Nephron progenitor cell (in vitro differentiated cells): ENCODE data around the gene RERE.

Experiments
- DNase-seq: peaks from one replicate; pipeline ENCODE4 v3.0.0; 2021
- H3K27ac Mint-ChIP-seq: 2 replicates; pipeline ENCODE4 v1.8.0; 2021; ENCODE audit warnings: mild to moderate bottlenecking, moderate library complexity, mixed read lengths
- H3K27me3 Mint-ChIP-seq: 2 replicates; pipeline ENCODE4 v1.8.0; 2021; ENCODE audit warnings: mild to moderate bottlenecking, low read depth, mixed read lengths; ENCODE audit not compliant: poor library complexity
- H3K36me3 Mint-ChIP-seq: 2 replicates; pipeline ENCODE4 v1.8.0; 2021; ENCODE audit warnings: low read depth, mixed read lengths
- H3K4me1 Mint-ChIP-seq: 2 replicates; pipeline ENCODE4 v1.8.0; 2021; ENCODE audit warnings: mixed read lengths
- H3K4me3 Mint-ChIP-seq: 2 replicates; pipeline ENCODE4 v1.8.0; 2021; ENCODE audit warnings: mild to moderate bottlenecking, moderate library complexity, mixed read lengths
- H3K9me3 Mint-ChIP-seq: 2 replicates; pipeline ENCODE4 v1.8.0; 2021; ENCODE audit warnings: mild to moderate bottlenecking, moderate library complexity, mixed read lengths
- TF ChIP-seq, protein P1 (sequence below): fragments of 200-600 bp; sonication (generic); IDR thresholded peaks from 2 replicates; pipeline ENCODE4 v1.5.0; 2021; ENCODE audit warnings: antibody characterized with exemption

RERE gene

DNA sequence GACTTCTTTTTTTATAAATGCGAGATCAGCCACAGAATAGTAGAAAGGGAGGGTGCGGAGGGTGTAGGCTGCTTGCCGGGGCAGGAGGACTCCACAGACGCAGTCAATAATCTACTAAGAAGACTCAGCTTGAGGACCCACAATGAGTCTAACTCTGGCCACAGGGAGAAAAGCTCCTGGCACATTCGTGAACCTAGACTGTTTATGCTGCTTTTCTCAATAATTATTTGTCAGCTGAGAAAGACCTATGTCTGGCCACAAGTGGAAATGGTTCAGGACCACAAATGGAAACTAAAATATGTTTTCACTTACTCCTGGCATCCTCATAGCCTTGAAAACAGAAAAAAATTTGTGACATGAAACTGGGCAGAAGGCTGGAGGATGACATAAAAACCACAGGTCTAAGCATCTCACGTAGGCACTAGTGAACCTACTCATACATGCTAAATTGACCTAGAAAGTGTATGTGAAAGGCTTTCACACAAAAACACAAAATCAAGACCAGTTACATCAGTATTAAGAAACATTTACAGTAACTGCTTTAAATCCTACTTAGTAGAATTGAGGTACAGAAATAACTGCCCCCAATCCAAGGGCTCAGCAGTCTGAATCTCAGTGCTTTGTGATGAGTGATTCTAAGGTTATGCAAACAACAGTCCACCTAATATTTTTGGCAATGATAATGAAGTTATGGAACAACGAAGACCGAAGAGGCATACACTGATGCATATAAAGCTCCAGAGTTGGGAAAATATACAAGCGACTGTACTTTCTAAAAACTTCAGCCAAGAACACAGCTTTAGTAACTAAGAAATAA lies 340.1 kb downstream of the RERE start:
- no peak for DNase-seq
- H3K27ac Mint-ChIP-seq, result peak overlapping the region; percentile 90
- TF ChIP-seq, protein P1, sequence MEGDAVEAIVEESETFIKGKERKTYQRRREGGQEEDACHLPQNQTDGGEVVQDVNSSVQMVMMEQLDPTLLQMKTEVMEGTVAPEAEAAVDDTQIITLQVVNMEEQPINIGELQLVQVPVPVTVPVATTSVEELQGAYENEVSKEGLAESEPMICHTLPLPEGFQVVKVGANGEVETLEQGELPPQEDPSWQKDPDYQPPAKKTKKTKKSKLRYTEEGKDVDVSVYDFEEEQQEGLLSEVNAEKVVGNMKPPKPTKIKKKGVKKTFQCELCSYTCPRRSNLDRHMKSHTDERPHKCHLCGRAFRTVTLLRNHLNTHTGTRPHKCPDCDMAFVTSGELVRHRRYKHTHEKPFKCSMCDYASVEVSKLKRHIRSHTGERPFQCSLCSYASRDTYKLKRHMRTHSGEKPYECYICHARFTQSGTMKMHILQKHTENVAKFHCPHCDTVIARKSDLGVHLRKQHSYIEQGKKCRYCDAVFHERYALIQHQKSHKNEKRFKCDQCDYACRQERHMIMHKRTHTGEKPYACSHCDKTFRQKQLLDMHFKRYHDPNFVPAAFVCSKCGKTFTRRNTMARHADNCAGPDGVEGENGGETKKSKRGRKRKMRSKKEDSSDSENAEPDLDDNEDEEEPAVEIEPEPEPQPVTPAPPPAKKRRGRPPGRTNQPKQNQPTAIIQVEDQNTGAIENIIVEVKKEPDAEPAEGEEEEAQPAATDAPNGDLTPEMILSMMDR, result no peak
- peaks cover 58% of the 10 kb centered on the region for H3K4me1 Mint-ChIP-seq
- H3K4me3 Mint-ChIP-seq, result no peak overlapping the region
- H3K27me3 Mint-ChIP-seq, result no peaks in the 10 kb centered on the region
- H3K36me3 Mint-ChIP-seq, result peaks cover 21% of the 10 kb centered on the region
- no peaks in the 10 kb centered on the region for H3K9me3 Mint-ChIP-seq

DNA sequence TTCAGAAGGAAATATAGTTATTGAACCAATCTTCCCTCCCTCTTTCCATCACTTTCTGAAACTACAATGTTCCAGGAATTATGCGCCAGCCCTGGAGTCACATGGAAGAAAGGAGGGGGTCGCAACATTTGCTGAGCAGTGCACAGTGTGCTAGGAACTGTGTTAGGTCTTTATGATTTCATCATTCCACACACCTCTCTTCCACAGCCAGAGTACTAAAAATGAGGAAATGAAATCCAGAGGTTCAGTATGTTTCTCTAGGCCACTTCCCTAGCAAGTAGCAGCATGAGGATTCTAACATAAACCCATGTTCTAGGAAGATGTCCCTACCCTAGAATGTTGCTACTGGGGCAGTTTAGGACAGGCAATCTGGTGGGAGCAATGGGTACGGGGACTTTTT lies 341.4 kb downstream of the RERE start:
- Mint-ChIP-seq H3K36me3 (peaks cover 14% of the 10 kb centered on the region), H3K27me3 (no peaks in the 10 kb centered on the region), H3K27ac (peak overlapping the region; percentile 95), H3K9me3 (no peaks in the 10 kb centered on the region), H3K4me1 (peaks cover 71% of the 10 kb centered on the region), H3K4me3 (no peak overlapping the region)
- DNase-seq, result no peak
- TF ChIP-seq, protein P1, result no peak

DNA sequence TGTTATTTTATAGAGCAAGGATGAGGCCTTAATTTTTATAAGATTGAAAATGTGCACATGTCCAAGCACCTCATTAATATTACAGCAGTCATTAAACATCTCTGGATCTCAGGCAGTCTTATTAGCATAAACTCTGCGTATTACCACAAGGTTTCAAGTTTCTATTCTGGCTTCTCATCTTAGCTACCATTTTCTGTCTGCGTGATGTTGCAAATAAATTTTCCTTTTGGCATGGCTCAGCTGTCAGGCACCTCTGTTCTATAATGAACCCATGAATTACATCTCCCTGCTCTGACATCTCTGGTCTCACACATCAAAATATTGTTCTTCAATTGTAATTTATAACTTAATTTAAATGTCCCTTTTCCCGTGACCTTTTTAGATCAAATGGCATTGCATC lies 343.1 kb downstream of the RERE start:
- TF ChIP-seq, protein P1, result no peak
- Mint-ChIP-seq H3K27ac (no peak overlapping the region), H3K36me3 (peaks cover 17% of the 10 kb centered on the region), H3K4me1 (peaks cover 82% of the 10 kb centered on the region), H3K9me3 (no peaks in the 10 kb centered on the region), H3K4me3 (no peak overlapping the region), H3K27me3 (no peaks in the 10 kb centered on the region)
- DNase-seq, result no peak

DNA sequence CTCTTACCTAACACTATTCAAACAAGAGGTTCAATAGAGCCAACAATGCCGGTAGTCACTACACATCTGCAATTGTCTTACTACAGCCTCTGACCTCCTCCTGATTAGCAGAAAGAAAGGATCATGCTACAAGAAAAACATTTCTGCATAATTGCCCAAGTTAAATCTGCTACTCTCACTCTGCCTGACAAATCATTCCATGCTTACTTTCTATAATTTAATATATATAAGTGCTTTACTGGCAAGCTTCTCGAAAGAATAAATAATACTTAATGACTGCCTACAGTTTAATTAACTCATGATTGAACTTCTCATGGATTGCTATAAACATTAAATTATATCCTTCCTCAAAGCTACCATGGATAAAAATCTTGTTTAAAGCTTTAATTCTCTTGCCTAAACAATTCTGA lies 343.5 kb downstream of the RERE start:
- Mint-ChIP-seq H3K4me3 (no peak overlapping the region), H3K27ac (peak overlapping the region; percentile 23), H3K27me3 (no peaks in the 10 kb centered on the region), H3K36me3 (peaks cover 14% of the 10 kb centered on the region), H3K4me1 (peaks cover 82% of the 10 kb centered on the region), H3K9me3 (no peaks in the 10 kb centered on the region)
- DNase-seq, result no peak
- TF ChIP-seq, protein P1, result no peak

DNA sequence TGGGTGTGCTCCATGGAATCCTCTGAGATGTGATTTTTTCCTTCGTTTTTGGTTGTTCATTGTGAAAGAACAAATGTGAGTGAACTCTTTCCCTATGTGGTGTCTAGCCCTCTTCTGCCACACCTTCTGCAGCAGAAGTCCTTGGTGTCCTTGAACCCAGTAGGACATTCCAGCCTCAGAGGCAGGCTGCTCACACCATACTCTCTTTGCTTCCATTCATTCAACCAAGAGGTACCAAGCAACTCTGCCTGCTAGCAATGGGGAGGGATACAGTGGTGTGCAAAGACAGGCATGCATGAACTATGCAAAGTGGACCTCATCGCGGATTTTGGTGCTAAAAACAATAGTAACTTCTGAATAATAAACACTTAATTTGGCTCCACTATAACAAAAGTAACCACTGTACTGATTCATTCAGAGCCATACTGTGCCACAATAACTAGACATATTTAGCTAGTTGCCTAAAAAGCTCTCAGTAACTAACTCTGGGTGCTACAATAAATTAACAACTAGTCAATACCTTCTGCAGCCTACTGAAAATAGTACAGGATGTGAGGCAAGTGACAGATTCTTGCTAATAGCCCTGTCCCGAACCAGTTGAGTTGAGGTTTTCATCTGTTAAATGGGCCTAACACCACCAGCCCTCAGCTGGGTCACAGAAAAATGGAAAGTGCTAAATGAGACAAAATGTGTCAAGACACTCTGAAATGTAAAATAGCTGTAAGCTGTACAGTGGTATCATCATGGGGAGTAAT lies 344.1 kb downstream of the RERE start:
- Mint-ChIP-seq H3K9me3 (no peaks in the 10 kb centered on the region), H3K27ac (peak overlapping the region; percentile 94), H3K27me3 (no peaks in the 10 kb centered on the region), H3K4me1 (peaks cover 81% of the 10 kb centered on the region), H3K4me3 (peak overlapping the region; percentile 45), H3K36me3 (peaks cover 14% of the 10 kb centered on the region)
- no peak for DNase-seq
- TF ChIP-seq, protein P1, result no peak
